Astrocyte (in vitro differentiated cells and primary cell): ENCODE results near the gene ITPA. TPM values are rescaled to one million over a fixed set of nuclear protein-coding genes. Genes with fewer than 3 reads are reported as not detected.

Experiments used
- DNase-seq: peaks from one replicate; pipeline ENCODE4 v3.0.0-alpha.2; 2010; ENCODE audit warnings: low read depth
- FAIRE-seq: peaks from 2 replicates; lab custom pipeline; 2011; peaks lifted over from hg19 to GRCh38; lab: Jason Lieb, UNC
- H2AFZ ChIP-seq: 2 replicates; pipeline ENCODE4 v1.6.0; 2012; ENCODE audit warnings: low read depth, low read length, inconsistent platforms
- H3K27ac ChIP-seq: 2 replicates; pipeline ENCODE4 v1.5.1; 2011; ENCODE audit warnings: low read depth, low read length, inconsistent platforms
- H3K27me3 ChIP-seq: 2 replicates; pipeline ENCODE4 v1.6.0; 2011; ENCODE audit warnings: low read length, inconsistent platforms; ENCODE audit not compliant: insufficient read depth
- H3K36me3 ChIP-seq: 2 replicates; pipeline ENCODE4 v1.5.1; 2011; ENCODE audit warnings: low read length, inconsistent platforms; ENCODE audit not compliant: insufficient read depth
- H3K4me1 ChIP-seq: 2 replicates; pipeline ENCODE4 v1.5.1; 2011; ENCODE audit warnings: low read length, inconsistent platforms; ENCODE audit not compliant: insufficient read depth
- H3K4me2 ChIP-seq: 2 replicates; pipeline ENCODE4 v1.6.0; 2012; ENCODE audit warnings: low read length, inconsistent platforms
- H3K4me3 ChIP-seq: 2 replicates; pipeline ENCODE4 v1.5.1; 2011; ENCODE audit warnings: low read depth, mild to moderate bottlenecking, low read length, inconsistent platforms; ENCODE audit not compliant: insufficient read depth
- H3K79me2 ChIP-seq: 2 replicates; pipeline ENCODE4 v1.6.0; 2012; ENCODE audit warnings: mild to moderate bottlenecking, low read length, inconsistent platforms; ENCODE audit not compliant: insufficient read depth
- H3K9ac ChIP-seq: 2 replicates; pipeline ENCODE4 v1.6.0; 2012; ENCODE audit warnings: mild to moderate bottlenecking, low read length, inconsistent platforms
- H3K9me3 ChIP-seq: 2 replicates; pipeline ENCODE4 v1.5.1; 2012; ENCODE audit warnings: low read depth, mild to moderate bottlenecking, low read length, inconsistent platforms; ENCODE audit not compliant: insufficient read depth
- H4K20me1 ChIP-seq: 2 replicates; pipeline ENCODE4 v1.6.0; 2012; ENCODE audit warnings: low read length, inconsistent platforms; ENCODE audit not compliant: insufficient read depth
- H3K27ac Mint-ChIP-seq: one replicate; pipeline ENCODE4 v1.8.0; 2021; ENCODE audit warnings: mild to moderate bottlenecking, mixed read lengths; ENCODE audit not compliant: unreplicated experiment
- H3K27me3 Mint-ChIP-seq: one replicate; pipeline ENCODE4 v1.8.0; 2021; ENCODE audit warnings: low read depth, mixed read lengths; ENCODE audit not compliant: unreplicated experiment
- H3K36me3 Mint-ChIP-seq: one replicate; pipeline ENCODE4 v1.8.0; 2021; ENCODE audit warnings: low read depth, mixed read lengths; ENCODE audit not compliant: unreplicated experiment
- H3K4me1 Mint-ChIP-seq: one replicate; pipeline ENCODE4 v1.8.0; 2021; ENCODE audit warnings: low read depth, mixed read lengths; ENCODE audit not compliant: unreplicated experiment
- H3K4me3 Mint-ChIP-seq: one replicate; pipeline ENCODE4 v1.8.0; 2021; ENCODE audit warnings: mild to moderate bottlenecking, moderate library complexity, mixed read lengths; ENCODE audit not compliant: unreplicated experiment
- H3K9me3 Mint-ChIP-seq: one replicate; pipeline ENCODE4 v1.8.0; 2021; ENCODE audit warnings: mild to moderate bottlenecking, mixed read lengths; ENCODE audit not compliant: unreplicated experiment
- CTCF ChIP-seq: IDR thresholded peaks from 2 replicates; pipeline ENCODE4 v1.5.1; 2011; ENCODE audit warnings: low read depth, mild to moderate bottlenecking, inconsistent platforms, low read length, moderate library complexity; ENCODE audit not compliant: insufficient read depth
- EZH2 ChIP-seq: IDR thresholded peaks from 2 replicates; pipeline ENCODE4 v1.6.1; 2012; ENCODE audit warnings: mild to moderate bottlenecking, low read length, inconsistent platforms; ENCODE audit not compliant: insufficient read depth
- total RNA-seq: library from RNA; stranded (reverse); gene quantifications from 2 replicates; pipeline ENCODE4 v1.2.1, GENCODE V29; 2021

Gene ITPA
- total RNA-seq, 1 donor from 2014 or later = 55.5 TPM

GRCh38 chr20:3172126-3172932, 37.0 kb upstream of the ITPA start:
- TF ChIP-seq CTCF (no peak), EZH2 (no peak)
- H4K20me1 ChIP-seq = peaks cover 15% of the 10 kb centered on the region
- H3K9me3 ChIP-seq = no peaks in the 10 kb centered on the region
- H3K36me3 Mint-ChIP-seq = peaks cover 3% of the 10 kb centered on the region
- H3K27ac ChIP-seq = no peak overlapping the region
- H3K9me3 Mint-ChIP-seq = no peaks in the 10 kb centered on the region
- H3K4me3 Mint-ChIP-seq = peak overlapping the region; percentile 89
- H3K4me1 Mint-ChIP-seq = peaks cover 3% of the 10 kb centered on the region
- H2AFZ ChIP-seq = peak overlapping the region; percentile 95
- H3K27me3 ChIP-seq = peaks cover 7% of the 10 kb centered on the region
- peaks cover 14% of the 10 kb centered on the region for H3K27me3 Mint-ChIP-seq
- H3K4me2 ChIP-seq = peak overlapping the region; percentile 99
- H3K36me3 ChIP-seq = no peaks in the 10 kb centered on the region
- H3K79me2 ChIP-seq = no peaks in the 10 kb centered on the region
- H3K9ac ChIP-seq = peak overlapping the region; percentile 92
- peaks cover 19% of the 10 kb centered on the region for H3K4me1 ChIP-seq
- FAIRE-seq (no peak), DNase-seq (no peak)
- peak overlapping the region; percentile 34 for H3K27ac Mint-ChIP-seq
- peak overlapping the region; percentile 92 for H3K4me3 ChIP-seq

- H3K79me2 ChIP-seq = no peaks in the 10 kb centered on the region
- peaks cover 7% of the 10 kb centered on the region for H3K27me3 ChIP-seq
- H3K9me3 Mint-ChIP-seq = no peaks in the 10 kb centered on the region
- H3K36me3 Mint-ChIP-seq = peaks cover 3% of the 10 kb centered on the region
- H3K27me3 Mint-ChIP-seq = peaks cover 14% of the 10 kb centered on the region
- H3K4me3 Mint-ChIP-seq = peak within 1 kb of the TSS; percentile 97
- peaks cover 19% of the 10 kb centered on the region for H3K4me1 ChIP-seq
- peak within 1 kb of the TSS; percentile 81 for H3K27ac ChIP-seq
- no peak for FAIRE-seq
- H3K4me3 ChIP-seq = peak within 1 kb of the TSS; percentile 92
- peak within 1 kb of the TSS; percentile 95 for H2AFZ ChIP-seq
- no peak for TF ChIP-seq EZH2
- TF ChIP-seq CTCF = no peak
- peak within 1 kb of the TSS; percentile 99 for H3K4me2 ChIP-seq
- peak within 1 kb of the TSS; percentile 94 for H3K27ac Mint-ChIP-seq
- no peaks in the 10 kb centered on the region for H3K36me3 ChIP-seq
- DNase-seq = peak; percentile 25
- H3K4me1 Mint-ChIP-seq = peaks cover 3% of the 10 kb centered on the region
- peaks cover 15% of the 10 kb centered on the region for H4K20me1 ChIP-seq
- H3K9ac ChIP-seq = peak within 1 kb of the TSS; percentile 92
- no peaks in the 10 kb centered on the region for H3K9me3 ChIP-seq
These were observed 36.2 kb upstream of the ITPA start, which contains the start of gene LZTS3 for GRCh38 chr20:3172933-3173609. TSS of gene LZTS3 (minus strand) at chr20:3173549. CDS start at chr20:3167163, 6,386 bp downstream.
